Measurements from ENCODE around the gene EPHB6.

The EPHB6 gene

DNA sequence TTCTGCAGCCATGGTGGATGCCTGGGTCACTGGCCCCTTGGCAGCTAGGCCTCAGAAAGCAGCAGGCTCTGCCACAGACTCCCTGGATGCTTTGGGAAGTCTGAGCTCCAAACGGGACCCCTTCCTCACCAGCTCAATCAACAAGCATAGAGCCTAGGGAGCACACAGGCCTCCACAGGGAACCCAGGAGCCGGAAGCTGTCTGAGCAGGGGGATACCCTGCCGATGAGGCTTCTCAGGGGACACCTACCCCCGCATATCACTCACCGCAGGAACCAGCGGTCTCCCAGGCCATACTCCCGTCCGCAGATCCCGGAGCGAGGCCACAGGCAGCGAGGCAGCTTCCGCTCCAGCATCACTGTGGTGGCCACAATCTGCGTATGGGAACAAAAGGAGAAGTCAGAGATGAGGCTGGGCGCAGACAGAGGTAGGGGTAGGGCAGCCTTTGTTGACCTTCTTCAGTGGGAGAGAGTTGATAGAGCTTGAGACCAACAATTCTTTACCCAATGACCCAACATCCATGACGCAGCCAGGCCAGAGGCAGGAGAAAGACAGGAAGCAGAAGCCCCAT is 17.3 kb downstream of the EPHB6 start:
- DNase-seq (ENCODE audit: low read depth), result no peak
- TF ChIP-seq, protein P1, sequence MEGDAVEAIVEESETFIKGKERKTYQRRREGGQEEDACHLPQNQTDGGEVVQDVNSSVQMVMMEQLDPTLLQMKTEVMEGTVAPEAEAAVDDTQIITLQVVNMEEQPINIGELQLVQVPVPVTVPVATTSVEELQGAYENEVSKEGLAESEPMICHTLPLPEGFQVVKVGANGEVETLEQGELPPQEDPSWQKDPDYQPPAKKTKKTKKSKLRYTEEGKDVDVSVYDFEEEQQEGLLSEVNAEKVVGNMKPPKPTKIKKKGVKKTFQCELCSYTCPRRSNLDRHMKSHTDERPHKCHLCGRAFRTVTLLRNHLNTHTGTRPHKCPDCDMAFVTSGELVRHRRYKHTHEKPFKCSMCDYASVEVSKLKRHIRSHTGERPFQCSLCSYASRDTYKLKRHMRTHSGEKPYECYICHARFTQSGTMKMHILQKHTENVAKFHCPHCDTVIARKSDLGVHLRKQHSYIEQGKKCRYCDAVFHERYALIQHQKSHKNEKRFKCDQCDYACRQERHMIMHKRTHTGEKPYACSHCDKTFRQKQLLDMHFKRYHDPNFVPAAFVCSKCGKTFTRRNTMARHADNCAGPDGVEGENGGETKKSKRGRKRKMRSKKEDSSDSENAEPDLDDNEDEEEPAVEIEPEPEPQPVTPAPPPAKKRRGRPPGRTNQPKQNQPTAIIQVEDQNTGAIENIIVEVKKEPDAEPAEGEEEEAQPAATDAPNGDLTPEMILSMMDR (IDR thresholded peaks at IDR 0.05; ENCODE audit: low read length, missing control alignments), result no peak

DNA sequence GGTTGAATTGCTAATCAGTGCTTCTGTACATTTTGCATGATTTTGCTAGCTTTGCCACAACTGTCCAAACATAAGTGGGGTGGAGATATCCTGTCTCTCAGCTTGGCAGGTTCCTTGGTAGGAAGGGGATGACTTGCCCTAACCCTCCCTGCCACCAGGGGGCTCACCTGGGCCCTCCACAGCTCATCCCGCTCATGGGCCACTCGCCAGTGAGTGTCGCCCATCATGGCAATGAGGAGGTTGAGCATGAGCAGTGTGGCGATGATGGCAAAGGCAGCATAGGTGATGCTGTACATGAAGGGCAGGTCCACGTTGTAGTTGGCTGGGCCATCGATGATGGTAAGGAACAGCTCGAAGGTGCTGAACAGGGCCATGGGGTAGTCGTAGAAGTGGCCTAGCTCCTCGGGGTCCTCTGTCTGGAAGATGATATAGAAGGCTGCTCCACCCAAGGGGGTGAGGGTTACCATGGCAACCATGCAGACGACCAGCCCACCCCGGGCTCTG is 18.5 kb downstream of the EPHB6 start:
- no peak overlapping the region for H3K4me3 ChIP-seq (replicated peaks; ENCODE audit: low read depth, low read length)
- peak; percentile 3 for DNase-seq (ENCODE audit: low read depth)
- TF ChIP-seq, protein P1 (IDR thresholded peaks at IDR 0.05; ENCODE audit: low read length, missing control alignments), result peak; percentile 41

More for the DNA sequence above, 17.3 kb downstream of the EPHB6 start:
- no peak overlapping the region for H3K4me3 ChIP-seq (replicated peaks; ENCODE audit: low read depth, low read length)

DNA sequence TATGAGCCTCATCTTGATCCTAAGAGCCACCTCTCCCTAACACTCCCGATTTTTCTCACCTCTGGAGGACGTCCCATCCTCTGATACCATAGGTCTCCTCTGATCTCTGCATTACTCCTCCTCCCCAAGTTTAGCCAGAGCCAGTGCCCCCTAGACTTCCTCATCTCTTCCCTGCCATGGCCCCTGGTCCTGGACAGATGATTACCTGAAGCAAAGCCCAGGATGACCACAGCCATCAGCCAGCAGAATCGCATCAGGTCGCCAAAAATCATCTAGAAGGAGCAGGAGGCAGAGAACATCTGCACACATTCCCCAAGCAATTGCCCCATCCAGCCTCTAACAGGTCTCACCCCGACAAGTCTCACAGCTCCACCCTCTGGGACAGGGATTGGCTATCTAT is 19.0 kb downstream of the EPHB6 start:
- H3K4me3 ChIP-seq (replicated peaks; ENCODE audit: low read depth, low read length), result no peak overlapping the region
- TF ChIP-seq, protein P1 (IDR thresholded peaks at IDR 0.05; ENCODE audit: low read length, missing control alignments), result no peak
- DNase-seq (ENCODE audit: low read depth), result no peak

DNA sequence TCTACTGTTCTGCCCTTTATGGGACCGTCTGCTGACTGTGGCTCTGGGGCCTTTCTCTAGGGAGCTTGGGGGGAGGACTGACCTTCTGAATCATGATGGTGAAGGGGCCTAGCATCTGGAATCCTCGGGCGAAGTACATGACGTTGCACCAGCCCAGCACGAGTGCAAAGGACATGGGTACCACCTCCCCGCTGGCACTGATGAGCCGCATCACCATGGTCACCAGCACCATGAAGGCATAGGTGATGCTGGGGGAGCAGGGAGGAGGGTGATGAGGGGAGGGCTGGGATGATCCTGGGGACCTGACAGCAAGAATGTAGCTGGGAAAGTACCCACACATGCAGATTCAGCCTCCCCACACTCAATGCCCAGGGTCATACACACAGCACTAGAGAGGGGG is 19.5 kb downstream of the EPHB6 start:
- no peak for DNase-seq (ENCODE audit: low read depth)
- no peak overlapping the region for H3K4me3 ChIP-seq (replicated peaks; ENCODE audit: low read depth, low read length)

DNA sequence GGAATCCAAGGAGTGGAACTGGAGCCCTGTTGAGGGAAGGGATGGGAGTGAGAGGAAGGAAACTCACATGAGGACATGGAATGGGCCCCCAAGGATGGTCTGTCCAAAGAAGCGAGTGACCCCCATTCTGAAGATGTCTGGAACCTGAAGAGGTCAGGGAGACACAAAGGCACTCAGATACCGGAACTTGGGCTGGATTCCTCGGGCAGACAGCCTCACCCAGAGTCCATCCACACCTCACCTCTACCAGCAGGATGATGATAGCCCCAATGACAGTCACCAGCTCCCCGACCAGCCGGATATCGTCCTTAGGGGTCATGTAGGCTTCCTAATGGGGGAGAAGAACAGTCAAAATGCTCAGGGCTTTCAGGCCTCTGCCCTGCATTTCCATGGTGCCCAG is 20.0 kb downstream of the EPHB6 start:
- no peak for DNase-seq (ENCODE audit: low read depth)
- TF ChIP-seq, protein P1 (IDR thresholded peaks at IDR 0.05; ENCODE audit: low read length, missing control alignments), result no peak

More for the DNA sequence above, 19.5 kb downstream of the EPHB6 start:
- TF ChIP-seq, protein P1 (IDR thresholded peaks at IDR 0.05; ENCODE audit: low read length, missing control alignments), result no peak

DNA sequence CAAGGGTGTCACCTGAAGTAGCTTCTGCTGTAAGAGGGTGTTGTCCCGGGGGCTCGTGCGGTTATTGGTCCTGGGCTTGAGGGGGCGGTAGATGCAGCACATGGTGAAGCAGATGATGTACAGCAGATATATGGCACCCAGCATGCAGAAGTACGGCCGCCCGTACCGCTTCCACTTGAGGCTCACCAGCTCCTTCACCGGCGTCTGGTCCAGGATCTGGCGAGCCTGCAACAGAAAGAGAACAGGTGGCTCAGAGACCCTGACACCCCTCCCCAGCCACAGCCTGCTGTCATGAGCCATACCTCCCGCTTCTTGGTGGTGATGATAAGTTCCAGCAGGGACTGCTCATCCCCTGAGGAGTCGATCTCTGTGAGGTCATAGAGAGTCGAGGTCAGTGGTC is 20.6 kb downstream of the EPHB6 start:
- no peak for DNase-seq (ENCODE audit: low read depth)
- TF ChIP-seq, protein P1 (IDR thresholded peaks at IDR 0.05; ENCODE audit: low read length, missing control alignments), result no peak

More for the DNA sequence above, 20.0 kb downstream of the EPHB6 start:
- H3K4me3 ChIP-seq (replicated peaks; ENCODE audit: low read depth, low read length), result no peak overlapping the region

More for the DNA sequence above, 20.6 kb downstream of the EPHB6 start:
- H3K4me3 ChIP-seq (replicated peaks; ENCODE audit: low read depth, low read length), result no peak overlapping the region
